H9 (cell line): Measurements from ENCODE around the gene ADARB2. TPM values are rescaled to one million over a fixed set of nuclear protein-coding genes. Genes with fewer than 3 reads are reported as not detected.

ENCODE experiments used
- DNase-seq: peaks from one replicate; pipeline ENCODE4 v3.0.0-alpha.2; 2017
- H2AFZ ChIP-seq: one replicate; pipeline ENCODE4 v1.6.1; 2013; ENCODE audit warnings: mild to moderate bottlenecking, low read length, control low read depth, moderate library complexity
- H2AK5ac ChIP-seq: 2 replicates; pipeline ENCODE4 v1.6.1; 2013; ENCODE audit warnings: low read length, control low read depth, mixed read lengths; ENCODE audit not compliant: insufficient read length
- H2BK120ac ChIP-seq: one replicate; pipeline ENCODE4 v1.6.1; 2013; ENCODE audit warnings: low read depth, mild to moderate bottlenecking, low read length, control low read depth, inconsistent platforms; ENCODE audit not compliant: poor library complexity, severe bottlenecking
- H2BK12ac ChIP-seq: 2 replicates; pipeline ENCODE4 v1.6.1; 2013; ENCODE audit warnings: low read length, control low read depth, mixed read lengths, low read depth; ENCODE audit not compliant: insufficient read length
- H2BK15ac ChIP-seq: 2 replicates; pipeline ENCODE4 v1.6.1; 2013; ENCODE audit warnings: low read depth, low read length, control low read depth
- H2BK20ac ChIP-seq: one replicate; pipeline ENCODE4 v1.6.1; 2013; ENCODE audit warnings: low read depth, mild to moderate bottlenecking, low read length, control low read depth, inconsistent platforms; ENCODE audit not compliant: poor library complexity, severe bottlenecking
- H2BK5ac ChIP-seq: 2 replicates; pipeline ENCODE4 v1.6.1; 2013; ENCODE audit warnings: low read length, control low read depth, mixed read lengths; ENCODE audit not compliant: insufficient read length
- H3K14ac ChIP-seq: 2 replicates; pipeline ENCODE4 v1.6.1; 2013; ENCODE audit warnings: low read length, control low read depth; ENCODE audit not compliant: insufficient read depth
- H3K18ac ChIP-seq: 2 replicates; pipeline ENCODE4 v1.6.1; 2013; ENCODE audit warnings: low read depth, mild to moderate bottlenecking, mixed read lengths, low read length, control low read depth; ENCODE audit not compliant: insufficient read length
- H3K23ac ChIP-seq: 2 replicates; pipeline ENCODE4 v1.6.1; 2013; ENCODE audit warnings: low read length, control low read depth, mixed read lengths, low read depth; ENCODE audit not compliant: insufficient read length
- H3K23me2 ChIP-seq: 2 replicates; pipeline ENCODE4 v1.6.1; 2013; ENCODE audit warnings: low read depth, mild to moderate bottlenecking, mixed read lengths, low read length, control low read depth; ENCODE audit not compliant: insufficient read length, poor library complexity, severe bottlenecking
- H3K27ac ChIP-seq: 2 replicates; pipeline ENCODE4 v1.5.1; 2013; ENCODE audit warnings: low read length, control low read depth, mixed read lengths, low read depth; ENCODE audit not compliant: insufficient read length
- H3K27me3 ChIP-seq: 2 replicates; pipeline ENCODE4 v1.6.1; 2013; ENCODE audit warnings: low read length, control low read depth, inconsistent platforms; ENCODE audit not compliant: insufficient read depth
- H3K4ac ChIP-seq: 2 replicates; pipeline ENCODE4 v1.6.1; 2013; ENCODE audit warnings: low read depth, mild to moderate bottlenecking, control low read depth, inconsistent platforms, low read length, moderate library complexity
- H3K4me1 ChIP-seq: 2 replicates; pipeline ENCODE4 v1.6.1; 2013; ENCODE audit warnings: low read length, control low read depth, inconsistent platforms; ENCODE audit not compliant: insufficient read depth
- H3K4me2 ChIP-seq: 2 replicates; pipeline ENCODE4 v1.6.1; 2013; ENCODE audit warnings: low read length, control low read depth, mixed read lengths; ENCODE audit not compliant: insufficient read length, insufficient read depth
- H3K56ac ChIP-seq: 2 replicates; pipeline ENCODE4 v1.6.1; 2013; ENCODE audit warnings: low read depth, mild to moderate bottlenecking, mixed read lengths, low read length, control low read depth; ENCODE audit not compliant: insufficient read length
- H3K79me1 ChIP-seq: 2 replicates; pipeline ENCODE4 v1.6.1; 2013; ENCODE audit warnings: low read depth, mild to moderate bottlenecking, moderate library complexity, low read length, control low read depth, inconsistent platforms; ENCODE audit not compliant: insufficient read depth, poor library complexity, severe bottlenecking
- H3K79me2 ChIP-seq: 2 replicates; pipeline ENCODE4 v1.6.1; 2013; ENCODE audit warnings: low read length, control low read depth, inconsistent platforms; ENCODE audit not compliant: insufficient read depth
- H3K9ac ChIP-seq: 2 replicates; pipeline ENCODE4 v1.6.1; 2013; ENCODE audit warnings: low read length, control low read depth, mixed read lengths; ENCODE audit not compliant: insufficient read length; ENCODE audit errors: extremely low read depth
- H3K9me3 ChIP-seq: one replicate; pipeline ENCODE4 v1.6.1; 2013; ENCODE audit warnings: low read depth, low read length, inconsistent platforms; ENCODE audit not compliant: control insufficient read depth
- H3T11ph ChIP-seq: one replicate; pipeline ENCODE4 v1.6.1; 2013; ENCODE audit warnings: mild to moderate bottlenecking, low read length, control low read depth, inconsistent platforms
- H4K20me1 ChIP-seq: one replicate; pipeline ENCODE4 v1.6.1; 2013; ENCODE audit not compliant: control insufficient read depth, insufficient read length, insufficient read depth
- H4K5ac ChIP-seq: 2 replicates; pipeline ENCODE4 v1.6.1; 2013; ENCODE audit warnings: low read depth, mild to moderate bottlenecking, mixed read lengths, low read length, control low read depth; ENCODE audit not compliant: insufficient read length
- H4K8ac ChIP-seq: replicated peaks from 2 replicates; pipeline ENCODE4 v1.6.1; 2013; ENCODE audit warnings: low read length, control low read depth, mixed read lengths, low read depth; ENCODE audit not compliant: insufficient read length
- H4K91ac ChIP-seq: 2 replicates; pipeline ENCODE4 v1.6.1; 2013; ENCODE audit warnings: low read depth, mild to moderate bottlenecking, moderate library complexity, mixed read lengths, low read length, control low read depth; ENCODE audit not compliant: insufficient read length
- H3K27ac Mint-ChIP-seq, 3 experiments: 2 replicates in 2 of 3; 3 replicates in 1 of 3; pipeline ENCODE4 v1.8.0; 2020 to 2021; ENCODE audit warnings: mixed read lengths in 3 of 3, mild to moderate bottlenecking in 1 of 3, moderate library complexity in 1 of 3
- H3K27me3 Mint-ChIP-seq: 2 replicates; pipeline ENCODE4 v1.8.0; 2021; ENCODE audit warnings: low read depth, mild to moderate bottlenecking, moderate library complexity, mixed read lengths
- H3K36me3 Mint-ChIP-seq, 3 experiments: 2 replicates in 2 of 3; 3 replicates in 1 of 3; pipeline ENCODE4 v1.8.0; 2020 to 2021; ENCODE audit warnings: low read depth in 3 of 3, mixed read lengths in 3 of 3; ENCODE audit not compliant: insufficient read depth in 1 of 3
- H3K4me1 Mint-ChIP-seq, 2 experiments: 2 replicates each; pipeline ENCODE4 v1.8.0; 2020; ENCODE audit warnings: mixed read lengths in 2 of 2
- H3K4me3 Mint-ChIP-seq, 2 experiments: 2 replicates in 1 of 2; 3 replicates in 1 of 2; pipeline ENCODE4 v1.8.0; 2020 to 2021; ENCODE audit warnings: mild to moderate bottlenecking in 2 of 2, mixed read lengths in 2 of 2, moderate library complexity in 1 of 2
- H3K9me3 Mint-ChIP-seq, 2 experiments: 2 replicates in 1 of 2; 3 replicates in 1 of 2; pipeline ENCODE4 v1.8.0; 2020; ENCODE audit warnings: mild to moderate bottlenecking in 2 of 2, mixed read lengths in 2 of 2, moderate library complexity in 1 of 2
- WGBS: extraction: QIAGEN DNeasy Blood & Tissue Kit; methylation state at CpG from one replicate; pipeline ENCODE4 v1.1.7; 2013; ENCODE audit warnings: missing lambda C conversion rate, low lambda C conversion rate, mixed read lengths; ENCODE audit not compliant: insufficient read length; ENCODE audit errors: extremely low coverage; 5-methylcytosine and 5-hydroxymethylcytosine counted together
- total RNA-seq: library from RNA; stranded (reverse); gene quantifications from 2 replicates; pipeline ENCODE4 v1.2.1, GENCODE V29; 2021
- TF ChIP-seq, protein P1 (sequence below): fragments of 200-600 bp; sonication (generic); conservative IDR thresholded peaks from 3 replicates; pipeline ENCODE4 v1.8.0; 2021; ENCODE audit warnings: antibody characterized with exemption, mild to moderate bottlenecking

Gene ADARB2
- total RNA-seq, 1 experiment from 2014 or later: 0.87 TPM

DNA sequence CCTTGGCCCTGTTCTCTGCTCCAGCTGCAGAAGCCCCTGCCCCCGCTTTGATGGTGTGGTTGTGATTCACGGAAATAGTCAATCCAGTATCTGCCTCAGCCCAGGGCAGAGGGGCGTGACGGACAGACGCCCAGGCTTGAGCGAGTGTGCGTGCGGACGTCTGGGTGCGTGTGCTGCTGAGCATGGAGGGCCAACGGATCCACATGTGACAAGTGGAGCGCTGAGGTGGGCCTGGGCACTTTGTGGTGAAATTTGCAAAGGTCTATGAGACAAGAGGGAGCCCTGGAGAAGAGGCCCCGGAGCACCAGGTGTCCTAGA, 586.7 kb downstream of the ADARB2 start:
- no peak overlapping the region for H4K91ac ChIP-seq
- no peaks in the 10 kb centered on the region for H3K27me3 ChIP-seq
- H4K5ac ChIP-seq: no peak overlapping the region
- H2BK12ac ChIP-seq: no peak overlapping the region
- no peak overlapping the region for H3K23ac ChIP-seq
- H3K4me3 Mint-ChIP-seq: no peak overlapping the region
- peaks cover 6 to 8% of the 10 kb centered on the region in 2 experiments; a peak in 4 of 5 replicates for H3K9me3 Mint-ChIP-seq
- H4K8ac ChIP-seq: no peak overlapping the region
- peaks cover 4 to 5% of the 10 kb centered on the region in 2 experiments for H3K4me1 Mint-ChIP-seq
- no peak overlapping the region for H2AK5ac ChIP-seq
- no peak overlapping the region for H2AFZ ChIP-seq
- H3K27me3 Mint-ChIP-seq: peaks cover 5% of the 10 kb centered on the region
- H2BK15ac ChIP-seq: no peak overlapping the region
- H3T11ph ChIP-seq: no peak overlapping the region
- H2BK120ac ChIP-seq: no peak overlapping the region
- no peak overlapping the region for H3K27ac Mint-ChIP-seq
- WGBS: no CpG with 5 or more reads among the region's 13 CpGs
- H3K79me1 ChIP-seq: no peaks in the 10 kb centered on the region
- H3K9me3 ChIP-seq: no peaks in the 10 kb centered on the region
- no peak overlapping the region for H3K9ac ChIP-seq
- no peak overlapping the region for H3K56ac ChIP-seq
- H3K23me2 ChIP-seq: no peaks in the 10 kb centered on the region
- no peaks in the 10 kb centered on the region for H3K4me1 ChIP-seq
- H3K36me3 Mint-ChIP-seq: peaks cover 0 to 9% (median 0%) of the 10 kb centered on the region in 3 experiments; a peak in 3 of 7 replicates
- H3K4ac ChIP-seq: no peak overlapping the region
- no peaks in the 10 kb centered on the region for H3K79me2 ChIP-seq
- no peak overlapping the region for H2BK20ac ChIP-seq
- no peak overlapping the region for H3K14ac ChIP-seq
- no peak overlapping the region for H3K18ac ChIP-seq
- no peaks in the 10 kb centered on the region for H4K20me1 ChIP-seq
- H2BK5ac ChIP-seq: no peak overlapping the region
- no peak overlapping the region for H3K27ac ChIP-seq
- DNase-seq: no peak
- H3K4me2 ChIP-seq: no peak overlapping the region
- TF ChIP-seq, protein P1, sequence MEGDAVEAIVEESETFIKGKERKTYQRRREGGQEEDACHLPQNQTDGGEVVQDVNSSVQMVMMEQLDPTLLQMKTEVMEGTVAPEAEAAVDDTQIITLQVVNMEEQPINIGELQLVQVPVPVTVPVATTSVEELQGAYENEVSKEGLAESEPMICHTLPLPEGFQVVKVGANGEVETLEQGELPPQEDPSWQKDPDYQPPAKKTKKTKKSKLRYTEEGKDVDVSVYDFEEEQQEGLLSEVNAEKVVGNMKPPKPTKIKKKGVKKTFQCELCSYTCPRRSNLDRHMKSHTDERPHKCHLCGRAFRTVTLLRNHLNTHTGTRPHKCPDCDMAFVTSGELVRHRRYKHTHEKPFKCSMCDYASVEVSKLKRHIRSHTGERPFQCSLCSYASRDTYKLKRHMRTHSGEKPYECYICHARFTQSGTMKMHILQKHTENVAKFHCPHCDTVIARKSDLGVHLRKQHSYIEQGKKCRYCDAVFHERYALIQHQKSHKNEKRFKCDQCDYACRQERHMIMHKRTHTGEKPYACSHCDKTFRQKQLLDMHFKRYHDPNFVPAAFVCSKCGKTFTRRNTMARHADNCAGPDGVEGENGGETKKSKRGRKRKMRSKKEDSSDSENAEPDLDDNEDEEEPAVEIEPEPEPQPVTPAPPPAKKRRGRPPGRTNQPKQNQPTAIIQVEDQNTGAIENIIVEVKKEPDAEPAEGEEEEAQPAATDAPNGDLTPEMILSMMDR: no peak
